ENCODE results near the gene S1PR3. TPM values are rescaled to one million over a fixed set of nuclear protein-coding genes. Genes with fewer than 3 reads are reported as not detected.

Gene S1PR3
- total and polyA plus RNA-seq, 9 donors: 1.9 to 18.5 (median 5.9) TPM

- 87 to 92% (median 89%) methylated on average over 11 of the region's 11 CpGs for WGBS, 3 donors
- Histone ChIP-seq H3K36me3 (no peaks in the 10 kb centered on the region), H3K4me1 (ENCODE audit: insufficient read depth) (no peaks in the 10 kb centered on the region), H3K9me3 (no peaks in the 10 kb centered on the region), H3K27ac (no peak overlapping the region), H3K27me3 (no peaks in the 10 kb centered on the region), H3K4me3 (no peak overlapping the region)
- no peak for TF ChIP-seq EP300 (IDR thresholded peaks at IDR 0.05)
- TF ChIP-seq POLR2A (IDR thresholded peaks at IDR 0.05): no peak
- TF ChIP-seq, protein P1, sequence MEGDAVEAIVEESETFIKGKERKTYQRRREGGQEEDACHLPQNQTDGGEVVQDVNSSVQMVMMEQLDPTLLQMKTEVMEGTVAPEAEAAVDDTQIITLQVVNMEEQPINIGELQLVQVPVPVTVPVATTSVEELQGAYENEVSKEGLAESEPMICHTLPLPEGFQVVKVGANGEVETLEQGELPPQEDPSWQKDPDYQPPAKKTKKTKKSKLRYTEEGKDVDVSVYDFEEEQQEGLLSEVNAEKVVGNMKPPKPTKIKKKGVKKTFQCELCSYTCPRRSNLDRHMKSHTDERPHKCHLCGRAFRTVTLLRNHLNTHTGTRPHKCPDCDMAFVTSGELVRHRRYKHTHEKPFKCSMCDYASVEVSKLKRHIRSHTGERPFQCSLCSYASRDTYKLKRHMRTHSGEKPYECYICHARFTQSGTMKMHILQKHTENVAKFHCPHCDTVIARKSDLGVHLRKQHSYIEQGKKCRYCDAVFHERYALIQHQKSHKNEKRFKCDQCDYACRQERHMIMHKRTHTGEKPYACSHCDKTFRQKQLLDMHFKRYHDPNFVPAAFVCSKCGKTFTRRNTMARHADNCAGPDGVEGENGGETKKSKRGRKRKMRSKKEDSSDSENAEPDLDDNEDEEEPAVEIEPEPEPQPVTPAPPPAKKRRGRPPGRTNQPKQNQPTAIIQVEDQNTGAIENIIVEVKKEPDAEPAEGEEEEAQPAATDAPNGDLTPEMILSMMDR (IDR thresholded peaks at IDR 0.05): no peak
- intact Hi-C loops (cut with DNase I): no loop called here
- no peak for DNase-seq
These were observed 57.3 kb downstream of the S1PR3 start for GRCh38 chr9:89048616-89049015.

DNA sequence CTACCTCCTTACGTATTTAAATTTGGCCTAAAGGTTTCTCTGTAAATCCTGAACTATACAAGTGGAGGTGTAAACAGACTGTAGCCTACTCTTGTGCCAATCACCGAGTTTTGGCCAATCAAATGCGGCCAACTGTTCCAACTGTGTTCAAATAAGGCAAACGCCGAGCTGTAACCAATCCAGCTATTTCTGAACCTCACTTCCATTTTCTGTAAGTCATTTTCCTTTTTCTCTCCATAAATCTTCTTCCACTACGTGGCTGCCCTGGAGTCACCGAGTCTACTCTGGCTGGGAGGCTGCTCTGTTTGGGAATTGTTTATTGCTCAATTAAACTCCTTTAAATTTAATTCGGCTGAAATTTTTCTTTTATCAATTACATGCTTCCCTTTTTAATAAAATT lies 58.4 kb downstream of the S1PR3 start:
- H3K4me3 ChIP-seq: no peak overlapping the region
- intact Hi-C loops (cut with DNase I): no loop called here
- WGBS, 3 donors: 66 to 90% (median 84%) methylated on average over 8 of the region's 8 CpGs

GRCh38 chr9:89051421-89052025 lies 60.3 kb downstream of the S1PR3 start:
- no peak for TF ChIP-seq EP300 (IDR thresholded peaks at IDR 0.05)
- TF ChIP-seq, protein P1 (IDR thresholded peaks at IDR 0.05): no peak
- TF ChIP-seq POLR2A (IDR thresholded peaks at IDR 0.05): no peak
- intact Hi-C loops (cut with DNase I): no loop called here
- H3K9me3 ChIP-seq: no peaks in the 10 kb centered on the region
- no peak overlapping the region for H3K27ac ChIP-seq
- 92 to 95% (median 94%) methylated on average over 12 of the region's 12 CpGs for WGBS, 3 donors
- H3K27me3 ChIP-seq: no peaks in the 10 kb centered on the region
- no peaks in the 10 kb centered on the region for H3K4me1 ChIP-seq (ENCODE audit: insufficient read depth)
- no peak overlapping the region for H3K4me3 ChIP-seq
- no peak for DNase-seq
- H3K36me3 ChIP-seq: no peaks in the 10 kb centered on the region

More for the DNA sequence above, 58.4 kb downstream of the S1PR3 start:
- H3K27me3 ChIP-seq: no peaks in the 10 kb centered on the region
- H3K9me3 ChIP-seq: no peaks in the 10 kb centered on the region
- TF ChIP-seq, protein P1 (IDR thresholded peaks at IDR 0.05): no peak
- TF ChIP-seq EP300 (IDR thresholded peaks at IDR 0.05) (no peak), POLR2A (IDR thresholded peaks at IDR 0.05) (no peak)
- DNase-seq: no peak
- no peak overlapping the region for H3K27ac ChIP-seq
- H3K36me3 ChIP-seq: no peaks in the 10 kb centered on the region
- no peaks in the 10 kb centered on the region for H3K4me1 ChIP-seq (ENCODE audit: insufficient read depth)

GRCh38 chr9:89052470-89053097 lies 61.3 kb downstream of the S1PR3 start:
- Histone ChIP-seq H3K27ac (no peak overlapping the region), H3K36me3 (no peaks in the 10 kb centered on the region), H3K9me3 (no peaks in the 10 kb centered on the region), H3K4me1 (ENCODE audit: insufficient read depth) (no peaks in the 10 kb centered on the region), H3K4me3 (no peak overlapping the region), H3K27me3 (no peaks in the 10 kb centered on the region)
- peak in 1 of 5 donors; percentile 13 for DNase-seq
- TF ChIP-seq, protein P1 (IDR thresholded peaks at IDR 0.05): no peak
- TF ChIP-seq POLR2A (IDR thresholded peaks at IDR 0.05) (no peak), EP300 (IDR thresholded peaks at IDR 0.05) (no peak)
- intact Hi-C loops (cut with DNase I): no loop called here
- WGBS, 3 donors: 73 to 81% (median 73%) methylated on average over 6 of the region's 6 CpGs

Data from ovary (tissue), 9 donors.